IPS DF 19.7 (cell line): ENCODE results near the gene SLC18B1.
A peak's percentile ranks its signal among the peaks of the same experiment; 100 is the strongest.
"Not testable (repeated sequence)": the region's sequence is repeated elsewhere in the genome, so short reads cannot be mapped to it uniquely, and the experiment has no call there.

Experiments
- DNase-seq: peaks from one replicate; pipeline ENCODE4 v3.0.0-alpha.2; 2013; ENCODE audit warnings: low read depth, low spot score

The SLC18B1 gene

GRCh38 chr6:132798869-132799538 is 567 bp upstream of the SLC18B1 start:
- no peak for DNase-seq

GRCh38 chr6:132795461-132795860 is 3.0 kb downstream of the SLC18B1 start:
- DNase-seq, result no peak

GRCh38 chr6:132792510-132792909 is 5.9 kb downstream of the SLC18B1 start:
- DNase-seq, result no peak

GRCh38 chr6:132790450-132790849 is 8.0 kb downstream of the SLC18B1 start:
- DNase-seq, result no peak

- DNase-seq, result no peak
Observed at GRCh38 chr6:132789396-132789776, 9.1 kb downstream of the SLC18B1 start.

GRCh38 chr6:132788658-132789395 is 9.6 kb downstream of the SLC18B1 start:
- no peak for DNase-seq

- no peak for DNase-seq
Observed at GRCh38 chr6:132785936-132786335, 12.5 kb downstream of the SLC18B1 start.

GRCh38 chr6:132780770-132781371 is 17.6 kb downstream of the SLC18B1 start:
- DNase-seq, result no peak

- not testable (repeated sequence) for DNase-seq
Observed at GRCh38 chr6:132777881-132778280, 20.6 kb downstream of the SLC18B1 start.

GRCh38 chr6:132768051-132768517 is 30.4 kb downstream of the SLC18B1 start:
- peak; percentile 50 for DNase-seq

- no peak for DNase-seq
Observed at GRCh38 chr6:132765560-132765959, 32.9 kb downstream of the SLC18B1 start.

- no peak for DNase-seq
Observed at GRCh38 chr6:132764370-132764769, 34.1 kb downstream of the SLC18B1 start.

GRCh38 chr6:132763269-132763668 is 35.2 kb downstream of the SLC18B1 start:
- no peak for DNase-seq

GRCh38 chr6:132760256-132760655 is 38.2 kb downstream of the SLC18B1 start:
- DNase-seq, result no peak

GRCh38 chr6:132758689-132759088 is 39.7 kb downstream of the SLC18B1 start:
- DNase-seq, result no peak

GRCh38 chr6:132752255-132752654 is 46.2 kb downstream of the SLC18B1 start:
- no peak for DNase-seq

GRCh38 chr6:132751828-132752227 is 46.6 kb downstream of the SLC18B1 start:
- no peak for DNase-seq

- no peak for DNase-seq
Observed at GRCh38 chr6:132751306-132751705, 47.1 kb downstream of the SLC18B1 start.

GRCh38 chr6:132750455-132751248 is 47.8 kb downstream of the SLC18B1 start:
- DNase-seq, result no peak

- no peak for DNase-seq
Observed at GRCh38 chr6:132749111-132749510, 49.3 kb downstream of the SLC18B1 start.

GRCh38 chr6:132748446-132748845 is 50.0 kb downstream of the SLC18B1 start:
- no peak for DNase-seq

GRCh38 chr6:132746048-132746447 is 52.4 kb downstream of the SLC18B1 start:
- DNase-seq, result no peak
